ENCODE results near the gene SNX32. TPM values are rescaled to one million over a fixed set of nuclear protein-coding genes. Genes with fewer than 3 reads are reported as not detected.
A peak's percentile ranks its signal among the peaks of the same experiment; 100 is the strongest.

The SNX32 gene
- total RNA-seq, 2 donors from 2014 or later, result 1.5 to 4.3 TPM

DNA sequence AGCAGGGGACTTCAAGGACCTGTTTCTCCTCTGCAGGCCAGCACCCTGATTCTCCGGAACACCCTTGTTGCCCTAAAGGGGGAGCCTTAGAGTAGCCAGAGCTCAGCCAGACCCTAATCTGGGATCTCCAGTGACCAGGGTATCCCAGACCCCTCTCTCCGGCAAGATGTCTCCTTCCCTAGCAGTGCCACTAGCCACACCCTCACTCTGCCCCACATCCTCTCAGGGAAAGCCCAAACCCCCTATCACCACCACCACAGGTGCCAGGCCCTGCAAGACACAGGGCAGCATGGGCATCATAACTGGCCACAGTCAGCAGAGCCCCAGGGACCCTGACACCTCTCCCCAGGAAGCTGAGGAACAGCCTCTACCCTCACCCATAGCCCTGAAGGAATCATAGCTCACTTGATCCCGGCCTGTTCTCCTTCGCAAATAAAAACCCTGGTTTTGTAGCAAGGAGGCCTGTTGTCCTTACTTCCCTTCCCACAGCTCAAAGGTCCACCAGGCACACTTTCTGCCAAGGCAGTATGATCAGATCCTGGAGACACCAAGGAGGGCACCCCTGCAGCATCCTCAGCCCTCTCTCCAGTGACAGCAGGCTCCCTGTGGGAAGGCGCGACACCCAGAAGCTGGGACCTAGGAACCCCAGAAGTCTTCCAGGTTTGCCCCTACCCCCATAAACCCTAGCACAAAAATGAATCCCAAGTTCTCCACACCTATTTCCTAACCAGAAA lies 19.6 kb downstream of the SNX32 start:
- Mint-ChIP-seq H3K4me3 (no peak overlapping the region), H3K36me3 (ENCODE audit: low read depth) (peaks cover 56% of the 10 kb centered on the region)

DNA sequence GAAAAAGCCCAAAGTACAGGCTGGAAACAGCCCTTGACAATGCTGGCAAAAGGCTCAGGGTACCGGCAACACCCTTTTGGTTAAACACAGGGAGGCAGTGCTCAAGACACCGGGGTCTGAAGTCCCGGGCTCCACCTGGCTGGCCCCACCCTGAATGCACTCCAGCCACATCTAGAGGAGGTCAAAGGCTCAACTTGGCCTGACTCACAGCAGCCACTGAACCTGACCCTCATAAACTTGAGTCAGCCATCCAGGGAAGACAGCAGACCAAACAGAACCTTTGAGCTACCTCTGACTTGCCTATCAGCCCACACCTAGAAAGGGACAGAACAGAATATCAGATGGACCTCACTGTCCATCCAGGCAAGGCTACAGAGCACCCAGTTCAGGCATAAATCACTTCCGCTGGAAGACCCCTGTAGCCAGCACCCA lies 20.4 kb downstream of the SNX32 start:
- H3K9ac ChIP-seq (ENCODE audit: extremely low read depth, low read length, poor library complexity, severe bottlenecking), result no peak overlapping the region
- H3K9me3 ChIP-seq (ENCODE audit: control insufficient read depth, low read length), result peaks cover 7% of the 10 kb centered on the region
- Mint-ChIP-seq H3K4me1 (peaks cover 10% of the 10 kb centered on the region), H3K36me3 (ENCODE audit: low read depth) (peaks cover 56% of the 10 kb centered on the region), H3K27me3 (ENCODE audit: insufficient read depth) (no peaks in the 10 kb centered on the region), H3K27ac (peak overlapping the region; percentile 76), H3K9me3 (no peaks in the 10 kb centered on the region), H3K4me3 (peak overlapping the region; percentile 88)
- no peaks in the 10 kb centered on the region for H3K4me1 ChIP-seq (ENCODE audit: control insufficient read depth, insufficient read depth, low read length)
- no peak overlapping the region for H3K4me3 ChIP-seq (ENCODE audit: low read length)
- no peaks in the 10 kb centered on the region for H3K27me3 ChIP-seq (ENCODE audit: control insufficient read depth, insufficient read depth, low read length, poor library complexity, severe bottlenecking)
- no peak for DNase-seq
- H3K36me3 ChIP-seq (ENCODE audit: control insufficient read depth, insufficient read depth, low read length), result peaks cover 61% of the 10 kb centered on the region
- no peak overlapping the region for H3K27ac ChIP-seq (ENCODE audit: low read depth, low read length)
- no peak for TF ChIP-seq CTCF (conservative IDR thresholded peaks at IDR 0.05)
- WGBS, 2 experiments (ENCODE audit: insufficient coverage in 1 of 2, insufficient read length in 1 of 2), result 90 to 100% methylated on average over 4 of the region's 4 CpGs

More for the DNA sequence above, 19.6 kb downstream of the SNX32 start:
- WGBS, 2 experiments (ENCODE audit: insufficient coverage in 1 of 2, insufficient read length in 1 of 2), result 96 to 98% methylated on average over 6 of the region's 6 CpGs
- Histone ChIP-seq H3K9ac (ENCODE audit: extremely low read depth, low read length, poor library complexity, severe bottlenecking) (no peak overlapping the region), H3K27ac (ENCODE audit: low read depth, low read length) (no peak overlapping the region), H3K9me3 (ENCODE audit: control insufficient read depth, low read length) (peaks cover 7% of the 10 kb centered on the region), H3K4me1 (ENCODE audit: control insufficient read depth, insufficient read depth, low read length) (no peaks in the 10 kb centered on the region), H3K4me3 (ENCODE audit: low read length) (no peak overlapping the region), H3K36me3 (ENCODE audit: control insufficient read depth, insufficient read depth, low read length) (peaks cover 61% of the 10 kb centered on the region), H3K27me3 (ENCODE audit: control insufficient read depth, insufficient read depth, low read length, poor library complexity, severe bottlenecking) (no peaks in the 10 kb centered on the region)
- Mint-ChIP-seq H3K4me1 (peaks cover 10% of the 10 kb centered on the region), H3K27me3 (ENCODE audit: insufficient read depth) (peaks cover 4% of the 10 kb centered on the region), H3K27ac (peak overlapping the region; percentile 74), H3K9me3 (no peaks in the 10 kb centered on the region)
- DNase-seq, result peak; percentile 69
- peak; percentile 51 for TF ChIP-seq CTCF (conservative IDR thresholded peaks at IDR 0.05)

DNA sequence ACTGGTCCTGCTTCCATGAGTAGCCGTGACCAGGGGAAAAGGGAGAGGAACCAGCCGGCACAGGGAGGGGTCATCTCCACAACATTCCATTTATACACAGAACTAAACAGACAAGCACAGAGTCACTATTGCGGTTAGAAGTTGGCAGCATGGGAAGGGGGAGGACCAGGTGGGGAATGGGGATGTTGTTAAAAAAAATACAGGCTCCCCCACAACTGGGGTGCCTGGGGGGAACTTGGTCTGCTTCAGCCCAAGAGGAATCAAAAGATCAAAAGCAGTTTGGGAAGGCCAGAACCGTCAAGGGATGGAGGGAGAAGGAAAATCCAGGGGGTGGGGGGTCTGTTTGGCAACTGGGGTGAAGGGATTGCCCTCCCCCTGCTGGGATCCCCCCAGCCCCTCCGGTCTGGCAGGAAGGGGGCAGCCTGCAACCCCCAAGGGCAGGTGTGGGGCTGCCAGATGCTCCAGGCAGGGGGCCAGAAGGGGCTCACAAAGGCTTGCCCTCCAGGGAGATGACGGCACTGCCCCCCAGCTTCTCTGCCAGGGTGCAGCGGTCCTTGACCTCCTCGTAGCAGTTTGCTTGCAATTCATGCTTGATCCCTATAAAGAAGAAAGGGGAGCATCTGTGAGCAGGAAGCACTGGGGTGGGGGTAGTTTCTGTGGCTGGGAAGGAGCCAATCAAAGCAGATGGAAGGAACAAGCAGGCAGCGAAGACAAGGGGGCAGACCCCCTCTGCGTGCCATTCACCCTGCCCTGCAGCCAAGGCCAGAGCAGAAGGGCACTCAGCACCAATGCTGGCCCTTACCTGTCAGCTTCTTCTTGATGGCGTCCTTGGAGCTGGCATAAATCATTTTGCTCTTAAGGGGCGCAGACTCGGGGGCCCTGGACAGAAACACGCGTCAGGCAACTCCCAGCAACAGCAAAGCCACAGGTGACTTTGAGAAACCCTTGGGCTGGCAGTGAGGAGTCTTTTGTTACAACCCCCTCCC lies 21.4 kb downstream of the SNX32 start:
- Mint-ChIP-seq H3K36me3 (ENCODE audit: low read depth) (peaks cover 56% of the 10 kb centered on the region), H3K27me3 (ENCODE audit: insufficient read depth) (no peaks in the 10 kb centered on the region), H3K27ac (peak overlapping the region; percentile 44), H3K4me3 (peak overlapping the region; percentile 88), H3K4me1 (peaks cover 15% of the 10 kb centered on the region), H3K9me3 (no peaks in the 10 kb centered on the region)
- peaks cover 61% of the 10 kb centered on the region for H3K36me3 ChIP-seq (ENCODE audit: control insufficient read depth, insufficient read depth, low read length)
- no peaks in the 10 kb centered on the region for H3K4me1 ChIP-seq (ENCODE audit: control insufficient read depth, insufficient read depth, low read length)
- H3K9me3 ChIP-seq (ENCODE audit: control insufficient read depth, low read length), result peaks cover 7% of the 10 kb centered on the region
- no peak for TF ChIP-seq CTCF (conservative IDR thresholded peaks at IDR 0.05)
- no peaks in the 10 kb centered on the region for H3K27me3 ChIP-seq (ENCODE audit: control insufficient read depth, insufficient read depth, low read length, poor library complexity, severe bottlenecking)
- peak overlapping the region; percentile 97 for H3K4me3 ChIP-seq (ENCODE audit: low read length)
- no peak overlapping the region for H3K9ac ChIP-seq (ENCODE audit: extremely low read depth, low read length, poor library complexity, severe bottlenecking)
- no peak for DNase-seq
- 97% methylated on average over 10 to 14 of the region's 15 CpGs for WGBS, 2 experiments (ENCODE audit: insufficient coverage in 1 of 2, insufficient read length in 1 of 2)
- H3K27ac ChIP-seq (ENCODE audit: low read depth, low read length), result no peak overlapping the region
